Measurements from ENCODE around the gene CEBPZ. TPM values are rescaled to one million over a fixed set of nuclear protein-coding genes. Genes with fewer than 3 reads are reported as not detected.

CEBPZ gene
- total and polyA plus RNA-seq, 2 of the 13 experiments (the other 11 are each of a cell fraction or from before 2014, with no cell fraction given), result 14.4 to 117 TPM

- TF ChIP-seq ZNF770 (CRISPR knock-in tag; IDR thresholded peaks at IDR 0.05), result peak; percentile 70; the same call in 1 of the 2 replicates
- TF ChIP-seq CHD4 (IDR thresholded peaks at IDR 0.05; ENCODE audit: borderline replicate concordance, low read length), result 0 out of 2 replicates have a peak, but pooled peaks have one; percentile 71
- TF ChIP-seq FOXK1 (CRISPR knock-in tag; IDR thresholded peaks at IDR 0.05; ENCODE audit: borderline replicate concordance, low read depth), result 0 out of 2 replicates have a peak, but pooled peaks have one; percentile 8
- 0 out of 2 replicates have a peak, but pooled peaks have one; percentile 9 for TF ChIP-seq ZNF607 (CRISPR knock-in tag; IDR thresholded peaks at IDR 0.05; ENCODE audit: borderline replicate concordance)
- TF ChIP-seq ZBTB38 (CRISPR knock-in tag; IDR thresholded peaks at IDR 0.05), result peak; percentile 58
- 0 out of 2 replicates have a peak, but pooled peaks have one; percentile 9 for TF ChIP-seq NFATC3 (CRISPR knock-in tag; IDR thresholded peaks at IDR 0.05)
- TF ChIP-seq ZNF567 (CRISPR knock-in tag; IDR thresholded peaks at IDR 0.05; ENCODE audit: borderline replicate concordance), result 0 out of 2 replicates have a peak, but pooled peaks have one; percentile 14
- peak; percentile 8; the same call in 1 of the 2 replicates for TF ChIP-seq ZNF878 (CRISPR knock-in tag; IDR thresholded peaks at IDR 0.05)
- TF ChIP-seq ZNF790 (CRISPR knock-in tag; IDR thresholded peaks at IDR 0.05; ENCODE audit: borderline replicate concordance), result 0 out of 2 replicates have a peak, but pooled peaks have one; percentile 9
- peak; percentile 2; the same call in 1 of the 2 replicates for TF ChIP-seq ZFP82 (CRISPR knock-in tag; IDR thresholded peaks at IDR 0.05; ENCODE audit: borderline replicate concordance)
- 0 out of 2 replicates have a peak, but pooled peaks have one; percentile 9 for TF ChIP-seq PAX8 (CRISPR knock-in tag; IDR thresholded peaks at IDR 0.05; ENCODE audit: borderline replicate concordance)
Observed at GRCh38 chr2:37195862-37196319, 35.5 kb downstream of the CEBPZ start (continued).

GRCh38 chr2:37192551-37192950 is 38.8 kb downstream of the CEBPZ start:
- in situ Hi-C loops (cut with HindIII; ENCODE audit: extremely low pct_ligation_motif_present, low pct_unique_long_range_greater_than_20kb) (no loop called here), intact Hi-C loops (cut with micrococcal nuclease; ENCODE audit: unreplicated experiment) (no loop called here)
- ATAC-seq, result no peak
- 41% methylated on average over 1 of the region's 1 CpG for WGBS (ENCODE audit: low lambda C conversion rate)
- ChIA-PET POLR2A (no interaction called here), CTCF (ENCODE audit: low intra/inter-chr PET ratio, low total read pairs) (no interaction called here)
- H3K4me3 ChIP-seq (replicated peaks in 1 of 3; ENCODE audit: insufficient read depth in 1 of 3, low read depth in 2 of 3, low read length in 3 of 3), result no peak overlapping the region
- FAIRE-seq, result no peak
- peaks cover 34% of the 10 kb centered on the region for H3K4me1 ChIP-seq (ENCODE audit: insufficient read depth, low read length)
- H3K27ac ChIP-seq (ENCODE audit: extremely low read length, insufficient read depth, low read length), result no peak overlapping the region
- no TSS peak for BruUV-seq (replicated peaks)
- H3K9ac ChIP-seq (ENCODE audit: insufficient read depth, low read depth, low read length), result no peak overlapping the region
- H3K27me3 ChIP-seq (ENCODE audit: control insufficient read depth in 1 of 2, insufficient read depth in 2 of 2, low read length in 2 of 2), result peaks cover 2 to 11% of the 10 kb centered on the region in 2 experiments; a peak in 2 of 5 replicates
- no peak overlapping the region for H3K4me2 ChIP-seq (ENCODE audit: low read depth, low read length)
- no peak overlapping the region for H2AFZ ChIP-seq (ENCODE audit: low read length)
- DNase-seq (ENCODE audit: low spot score), result no peak
- peaks cover 10% of the 10 kb centered on the region for H3K79me2 ChIP-seq (ENCODE audit: insufficient read depth, low read length)
- no peak for TF ChIP-seq NFE2L2 (IDR thresholded peaks at IDR 0.05; ENCODE audit: low read length)
- TF ChIP-seq ZNF160 (CRISPR knock-in tag; IDR thresholded peaks at IDR 0.05), result no peak
- TF ChIP-seq SMAD9 (CRISPR knock-in tag; IDR thresholded peaks at IDR 0.05), result no peak
- no peak for TF ChIP-seq SIX1 (CRISPR knock-in tag; IDR thresholded peaks at IDR 0.05; ENCODE audit: borderline replicate concordance)
- TF ChIP-seq SP4 (CRISPR knock-in tag; IDR thresholded peaks at IDR 0.05), result no peak
- no peak for TF ChIP-seq MBNL3 (CRISPR knock-in tag; conservative IDR thresholded peaks at IDR 0.05)
- no peak for TF ChIP-seq HIC2 (CRISPR knock-in tag; IDR thresholded peaks at IDR 0.05; ENCODE audit: low read depth)
- TF ChIP-seq ZNF432 (CRISPR knock-in tag; IDR thresholded peaks at IDR 0.05; ENCODE audit: borderline replicate concordance), result no peak
- H3K9me3 ChIP-seq (ENCODE audit: low read length), result no peaks in the 10 kb centered on the region
- no peaks in the 10 kb centered on the region for H4K20me1 ChIP-seq (ENCODE audit: insufficient read depth, low read length)
- H3K36me3 ChIP-seq (replicated peaks in 1 of 2; ENCODE audit: control insufficient read depth in 1 of 2, insufficient read depth in 2 of 2, low read length in 2 of 2), result no peaks in the 10 kb centered on the region
